Panc1 (cell line): ENCODE data around the gene DIAPH2. TPM values are rescaled to one million over a fixed set of nuclear protein-coding genes. Genes with fewer than 3 reads are reported as not detected.
"Not testable (repeated sequence)": the region's sequence is repeated elsewhere in the genome, so short reads cannot be mapped to it uniquely, and the experiment has no call there.

Experiments
- ATAC-seq: fragments of 200-7000 bp; cut with Tn5 transposase; 2 replicates; pipeline ENCODE4 v1.9.1; 2020; ENCODE audit warnings: mild to moderate bottlenecking, moderate library complexity
- BruUV-seq: library from RNA; stranded (reverse); fragments of 400-500 nt; replicated peaks from 2 replicates; lab custom pipeline; 2021; lab: Mats Ljungman, UMichigan
- CTCF ChIA-PET: fragments of 300-600 bp; sonication (Branson Sonifier 250); formaldehyde crosslinking; loops from one replicate; lab custom pipeline; 2022; ENCODE audit warnings: antibody characterized with exemption; lab: Charles Lee
- POLR2A ChIA-PET: fragments of 300-600 bp; sonication (Branson Sonifier 250); formaldehyde crosslinking; loops from one replicate; lab custom pipeline; 2022; ENCODE audit warnings: antibody characterized with exemption; lab: Charles Lee
- DNase-seq: peaks from one replicate; pipeline ENCODE4 v3.0.0-alpha.2; 2010; ENCODE audit warnings: low read depth, low spot score
- H3K27ac ChIP-seq: 2 replicates; pipeline ENCODE4 v1.5.1; 2011; ENCODE audit warnings: mild to moderate bottlenecking, low read length, inconsistent platforms
- H3K27me3 ChIP-seq: fragments of 200-500 bp; sonication (Bioruptor generic); 2 replicates; pipeline ENCODE4 v1.6.0; 2014; ENCODE audit warnings: low read length, inconsistent platforms; ENCODE audit not compliant: control insufficient read depth, insufficient read depth
- H3K36me3 ChIP-seq: fragments of 200-500 bp; sonication (Bioruptor generic); 2 replicates; pipeline ENCODE4 v1.5.1; 2014; ENCODE audit warnings: inconsistent platforms, mild to moderate bottlenecking, low read length, moderate library complexity; ENCODE audit not compliant: control insufficient read depth, insufficient read depth
- H3K4me1 ChIP-seq: 2 replicates; pipeline ENCODE4 v1.5.1; 2011; ENCODE audit warnings: inconsistent platforms, mild to moderate bottlenecking, low read length, moderate library complexity; ENCODE audit not compliant: control insufficient read depth, insufficient read depth
- H3K4me3 ChIP-seq, 2 experiments: 2 replicates each; pipeline ENCODE4 v1.5.1; 2011 to 2012; ENCODE audit warnings: low read depth in 2 of 2, low read length in 2 of 2, mild to moderate bottlenecking in 2 of 2, inconsistent platforms in 1 of 2, moderate library complexity in 1 of 2
- H3K9me3 ChIP-seq: fragments of 200-500 bp; sonication (Bioruptor generic); 2 replicates; pipeline ENCODE4 v1.5.1; 2014; ENCODE audit warnings: low read depth, mild to moderate bottlenecking, inconsistent platforms, low read length, moderate library complexity; ENCODE audit not compliant: control insufficient read depth, insufficient read depth
- CTCF ChIP-seq: fragments of 450-650 bp; IDR thresholded peaks from 2 replicates; pipeline ENCODE4 v1.5.1; 2017; ENCODE audit warnings: mild to moderate bottlenecking
- POLR2AphosphoS5 ChIP-seq: IDR thresholded peaks from 2 replicates; pipeline ENCODE4 v1.6.1; 2012; ENCODE audit warnings: mild to moderate bottlenecking, low read depth, low read length, moderate library complexity
- REST ChIP-seq, 2 experiments: IDR thresholded peaks; 2 replicates each; pipeline ENCODE4 v1.6.1; 2011 to 2012; ENCODE audit warnings: low read depth in 2 of 2, control low read depth in 1 of 2, low read length in 1 of 2, mild to moderate bottlenecking in 1 of 2, moderate library complexity in 1 of 2; ENCODE audit not compliant: insufficient read depth in 1 of 2
- SIN3A ChIP-seq: IDR thresholded peaks from 2 replicates; pipeline ENCODE4 v1.6.1; 2012; ENCODE audit warnings: low read depth, mild to moderate bottlenecking, low read length, moderate library complexity, borderline replicate concordance; ENCODE audit not compliant: insufficient read depth
- TCF7L2 ChIP-seq: IDR thresholded peaks from 2 replicates; pipeline ENCODE4 v1.6.1; 2011; ENCODE audit warnings: mild to moderate bottlenecking, low read depth, low read length, inconsistent platforms
- in situ Hi-C: cut with HindIII; loops from 2 replicates; pipeline ENCODE4 v1.10.0; 2016; ENCODE audit warnings: low sequenced_read_pairs, low pct_unique_long_range_greater_than_20kb
- intact Hi-C: fragments of 100-400 bp; cut with micrococcal nuclease; formaldehyde crosslinking; loops from one replicate; pipeline ENCODE4 v1.10.0; 2022; ENCODE audit not compliant: unreplicated experiment
- total RNA-seq: library from RNA; stranded (reverse); gene quantifications from one replicate; pipeline ENCODE4 v1.2.1, GENCODE V29; 2021; ENCODE audit not compliant: unreplicated experiment

Gene DIAPH2
- total RNA-seq, 1 experiment from 2014 or later: 17.0 TPM

GRCh38 chrX:96710031-96710430 is 25.4 kb downstream of the DIAPH2 start:
- H3K27me3 ChIP-seq: no peaks in the 10 kb centered on the region
- no peak for ATAC-seq
- POLR2A ChIA-PET: no interaction called here
- intact Hi-C loops (no loop called here), in situ Hi-C loops (no loop called here)
- CTCF ChIA-PET: no interaction called here
- no peaks in the 10 kb centered on the region for H3K9me3 ChIP-seq
- no peak overlapping the region for H3K27ac ChIP-seq
- H3K4me1 ChIP-seq: no peaks in the 10 kb centered on the region
- BruUV-seq: no TSS peak
- DNase-seq: no peak
- no peak for TF ChIP-seq SIN3A
- TF ChIP-seq TCF7L2: no peak
- TF ChIP-seq POLR2AphosphoS5: no peak
- TF ChIP-seq REST (IDR thresholded peaks at IDR 0.05; ENCODE audit: insufficient read depth in 1 of 2, low read depth in 2 of 2, low read length in 1 of 2): no peak
- no peak for TF ChIP-seq CTCF
- H3K4me3 ChIP-seq: no peak overlapping the region
- H3K36me3 ChIP-seq: no peaks in the 10 kb centered on the region

GRCh38 chrX:96713303-96713702 is 28.7 kb downstream of the DIAPH2 start:
- intact Hi-C loops (no loop called here), in situ Hi-C loops (no loop called here)
- no peaks in the 10 kb centered on the region for H3K36me3 ChIP-seq
- no peak overlapping the region for H3K4me3 ChIP-seq
- H3K27me3 ChIP-seq: no peaks in the 10 kb centered on the region
- ChIA-PET CTCF (no interaction called here), POLR2A (no interaction called here)
- H3K9me3 ChIP-seq: no peaks in the 10 kb centered on the region
- H3K27ac ChIP-seq: no peak overlapping the region
- ATAC-seq (no peak), DNase-seq (no peak)
- no peaks in the 10 kb centered on the region for H3K4me1 ChIP-seq
- TF ChIP-seq TCF7L2: no peak
- no peak for TF ChIP-seq REST (IDR thresholded peaks at IDR 0.05; ENCODE audit: insufficient read depth in 1 of 2, low read depth in 2 of 2, low read length in 1 of 2)
- no peak for TF ChIP-seq CTCF
- no peak for TF ChIP-seq POLR2AphosphoS5
- TF ChIP-seq SIN3A: no peak
- BruUV-seq: no TSS peak

- intact Hi-C loops, BruUV-seq, H3K9me3 ChIP-seq, H3K27me3 ChIP-seq, H3K4me1 ChIP-seq, POLR2A ChIA-PET, H3K4me3 ChIP-seq, DNase-seq, H3K27ac ChIP-seq, CTCF ChIA-PET, ATAC-seq, H3K36me3 ChIP-seq, in situ Hi-C loops: not testable (repeated sequence)
Measured at GRCh38 chrX:96714393-96714792, 29.8 kb downstream of the DIAPH2 start.
